OCI-LY7 (cell line): ENCODE results near the gene SLC27A5. TPM values are rescaled to one million over a fixed set of nuclear protein-coding genes. Genes with fewer than 3 reads are reported as not detected.
A peak's percentile ranks its signal among the peaks of the same experiment; 100 is the strongest.

Experiments
- BruUV-seq: library from RNA; stranded (reverse); fragments of 400-500 nt; replicated peaks from 2 replicates; lab custom pipeline; 2021; lab: Mats Ljungman, UMichigan
- CTCF ChIA-PET: fragments of 300-600 bp; sonication (Branson Sonifier 250); formaldehyde crosslinking; loops from one replicate; lab custom pipeline; 2022; ENCODE audit warnings: antibody characterized with exemption; ENCODE audit not compliant: unreplicated experiment; lab: Charles Lee
- POLR2A ChIA-PET: fragments of 300-600 bp; sonication (Branson Sonifier 250); formaldehyde crosslinking; loops from one replicate; lab custom pipeline; 2022; ENCODE audit warnings: antibody characterized with exemption; lab: Charles Lee
- DNase-seq: peaks from one replicate; pipeline ENCODE4 v3.0.0-alpha.2; 2015; ENCODE audit warnings: low spot score
- H2AFZ ChIP-seq: fragments of 200-600 bp; sonication (generic), shearing (Covaris generic); 2 replicates; pipeline ENCODE4 v1.6.1; 2014; ENCODE audit warnings: mild to moderate bottlenecking, antibody characterized with exemption, low read length, moderate library complexity
- H3K27ac ChIP-seq: fragments of 200-600 bp; sonication (generic); 2 replicates; pipeline ENCODE4 v1.5.1; 2014; ENCODE audit warnings: mixed run types, low read depth, mild to moderate bottlenecking, moderate library complexity, low read length, inconsistent platforms; ENCODE audit not compliant: poor library complexity, severe bottlenecking
- H3K36me3 ChIP-seq: fragments of 200-600 bp; sonication (generic); 2 replicates; pipeline ENCODE4 v1.6.1; 2014; ENCODE audit warnings: mild to moderate bottlenecking, antibody characterized with exemption, low read length, moderate library complexity, mixed read lengths; ENCODE audit not compliant: insufficient read depth
- H3K4me1 ChIP-seq: fragments of 200-600 bp; sonication (generic); 2 replicates; pipeline ENCODE4 v1.5.1; 2014; ENCODE audit warnings: mild to moderate bottlenecking, low read length; ENCODE audit not compliant: insufficient read depth, poor library complexity, severe bottlenecking
- H3K4me2 ChIP-seq: fragments of 200-600 bp; sonication (generic); 2 replicates; pipeline ENCODE4 v1.6.1; 2014; ENCODE audit warnings: mild to moderate bottlenecking, low read length
- H3K4me3 ChIP-seq: fragments of 200-600 bp; sonication (generic); 2 replicates; pipeline ENCODE4 v1.5.1; 2014; ENCODE audit warnings: mild to moderate bottlenecking, low read depth, low read length; ENCODE audit not compliant: poor library complexity, severe bottlenecking
- H3K79me2 ChIP-seq: fragments of 200-600 bp; sonication (generic); 2 replicates; pipeline ENCODE4 v1.6.1; 2016; ENCODE audit warnings: low read depth, mild to moderate bottlenecking, low read length, moderate library complexity, mixed read lengths; ENCODE audit not compliant: insufficient read depth
- H3K9me2 ChIP-seq: fragments of 200-600 bp; sonication (generic); 2 replicates; pipeline ENCODE4 v1.6.1; 2016; ENCODE audit warnings: mild to moderate bottlenecking, low read length, mixed read lengths; ENCODE audit not compliant: insufficient read depth
- H3K9me3 ChIP-seq: fragments of 200-600 bp; sonication (generic); 2 replicates; pipeline ENCODE4 v1.6.1; 2014; ENCODE audit warnings: mild to moderate bottlenecking, mixed run types, low read length, mixed read lengths
- H4K20me1 ChIP-seq: fragments of 200-600 bp; sonication (generic); 2 replicates; pipeline ENCODE4 v1.6.1; 2014; ENCODE audit warnings: mild to moderate bottlenecking, antibody characterized with exemption, low read length, moderate library complexity, mixed read lengths; ENCODE audit not compliant: insufficient read depth
- EZH2phosphoT487 ChIP-seq: fragments of 200-600 bp; sonication (generic); IDR thresholded peaks from 2 replicates; pipeline ENCODE4 v1.6.1; 2018; ENCODE audit warnings: low read depth, borderline replicate concordance, mild to moderate bottlenecking, mixed run types, antibody characterized with exemption, low read length, moderate library complexity, mixed read lengths
- intact Hi-C: fragments of 100-400 bp; cut with micrococcal nuclease; formaldehyde crosslinking; loops from one replicate; pipeline ENCODE4 v1.10.0; 2022; ENCODE audit not compliant: unreplicated experiment
- total RNA-seq, 2 experiments: library from RNA; depleted of rRNA in 1 of 2; stranded (reverse); fragments of >200 nt in 1 of 2; shearing (Covaris generic) in 1 of 2; gene quantifications; 2 replicates each; pipeline ENCODE4 v1.2.3, GENCODE V29; 2014 to 2022
- TF ChIP-seq, protein P1 (sequence below): fragments of 200-600 bp; sonication (generic); conservative IDR thresholded peaks from 2 replicates; pipeline ENCODE4 v1.5.1; 2014; ENCODE audit warnings: mild to moderate bottlenecking, antibody characterized with exemption, low read length, moderate library complexity, mixed read lengths

Gene SLC27A5
- total RNA-seq, 2 experiments from 2014 or later: 28.0 to 29.8 TPM

- no peak overlapping the region for H3K27ac ChIP-seq
- ChIA-PET CTCF (no interaction called here), POLR2A (interaction anchor here (0.6 kb wide), 1 partner anchor 15 kb away, joined by 3 read pairs; no protein-coding TSS in a partner anchor)
- peaks cover 38% of the 10 kb centered on the region for H3K79me2 ChIP-seq
- no peak for DNase-seq
- H3K4me1 ChIP-seq: peaks cover 23% of the 10 kb centered on the region
- H3K4me2 ChIP-seq: no peak overlapping the region
- TF ChIP-seq, protein P1, sequence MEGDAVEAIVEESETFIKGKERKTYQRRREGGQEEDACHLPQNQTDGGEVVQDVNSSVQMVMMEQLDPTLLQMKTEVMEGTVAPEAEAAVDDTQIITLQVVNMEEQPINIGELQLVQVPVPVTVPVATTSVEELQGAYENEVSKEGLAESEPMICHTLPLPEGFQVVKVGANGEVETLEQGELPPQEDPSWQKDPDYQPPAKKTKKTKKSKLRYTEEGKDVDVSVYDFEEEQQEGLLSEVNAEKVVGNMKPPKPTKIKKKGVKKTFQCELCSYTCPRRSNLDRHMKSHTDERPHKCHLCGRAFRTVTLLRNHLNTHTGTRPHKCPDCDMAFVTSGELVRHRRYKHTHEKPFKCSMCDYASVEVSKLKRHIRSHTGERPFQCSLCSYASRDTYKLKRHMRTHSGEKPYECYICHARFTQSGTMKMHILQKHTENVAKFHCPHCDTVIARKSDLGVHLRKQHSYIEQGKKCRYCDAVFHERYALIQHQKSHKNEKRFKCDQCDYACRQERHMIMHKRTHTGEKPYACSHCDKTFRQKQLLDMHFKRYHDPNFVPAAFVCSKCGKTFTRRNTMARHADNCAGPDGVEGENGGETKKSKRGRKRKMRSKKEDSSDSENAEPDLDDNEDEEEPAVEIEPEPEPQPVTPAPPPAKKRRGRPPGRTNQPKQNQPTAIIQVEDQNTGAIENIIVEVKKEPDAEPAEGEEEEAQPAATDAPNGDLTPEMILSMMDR: no peak
- TF ChIP-seq EZH2phosphoT487: no peak
- H3K4me3 ChIP-seq: no peak overlapping the region
- H3K9me2 ChIP-seq: no peaks in the 10 kb centered on the region
- H3K9me3 ChIP-seq: no peaks in the 10 kb centered on the region
- peaks cover 36% of the 10 kb centered on the region for H4K20me1 ChIP-seq
- intact Hi-C loops: no loop called here
- peaks cover 91% of the 10 kb centered on the region for H3K36me3 ChIP-seq
- H2AFZ ChIP-seq: no peak overlapping the region
- no TSS peak for BruUV-seq
These were observed 37.3 kb upstream of the SLC27A5 start for GRCh38 chr19:58548859-58549663.

- Histone ChIP-seq H3K4me3 (peak overlapping the region; percentile 94), H4K20me1 (peaks cover 33% of the 10 kb centered on the region), H3K79me2 (peaks cover 38% of the 10 kb centered on the region), H3K4me1 (peaks cover 20% of the 10 kb centered on the region), H3K9me2 (no peaks in the 10 kb centered on the region), H2AFZ (no peak overlapping the region), H3K4me2 (peak overlapping the region; percentile 98; the same call in 1 of the 2 replicates), H3K9me3 (no peaks in the 10 kb centered on the region), H3K36me3 (peaks cover 79% of the 10 kb centered on the region), H3K27ac (no peak overlapping the region)
- TF ChIP-seq EZH2phosphoT487: no peak
- TF ChIP-seq, protein P1: no peak
- BruUV-seq: no TSS peak
- intact Hi-C loops: no loop called here
- POLR2A ChIA-PET: no interaction called here
- CTCF ChIA-PET: no interaction called here
- DNase-seq: no peak
These were observed 35.8 kb upstream of the SLC27A5 start for GRCh38 chr19:58547323-58548312.
